Adrenal gland (tissue), 19 donors: Measurements from ENCODE around the gene JAK2. TPM values are rescaled to one million over a fixed set of nuclear protein-coding genes. Genes with fewer than 3 reads are reported as not detected.

Experiments used
- DNase-seq, 7 donors: peaks; one replicate each; pipeline ENCODE4 v3.0.0-alpha.2; 2019 to 2020
- H3K27ac ChIP-seq, 5 donors: fragments of 200-600 bp; sonication (generic) in 4 of 5; 1 replicate in 3 of 5; 2 replicates in 2 of 5; pipeline versions ENCODE4 v1.5.1 to v1.8.0; 2016 to 2020; ENCODE audit warnings: mild to moderate bottlenecking in 1 of 5
- H3K27me3 ChIP-seq: fragments of 200-600 bp; 2 replicates; pipeline ENCODE4 v1.8.0; 2021
- H3K36me3 ChIP-seq, 2 donors: fragments of 200-600 bp; replicated peaks in 1 of 2; 1 replicate in 1 of 2; 2 replicates in 1 of 2; pipeline versions ENCODE4 v1.5.1 to v1.8.0; 2018 to 2022
- H3K4me1 ChIP-seq, 2 donors: fragments of 200-600 bp; replicated peaks in 1 of 2; 1 replicate in 1 of 2; 2 replicates in 1 of 2; pipeline versions ENCODE4 v1.5.1 to v1.8.0; 2018 to 2021
- H3K4me3 ChIP-seq, 4 donors: fragments of 200-600 bp; sonication (generic) in 3 of 4; one replicate each; pipeline ENCODE4 v1.5.1; 2016 to 2018
- H3K9me3 ChIP-seq, 3 donors: fragments of 200-600 bp; sonication (generic) in 1 of 3; replicated peaks in 1 of 3; 1 replicate in 2 of 3; 2 replicates in 1 of 3; pipeline versions ENCODE4 v1.5.1 to v1.8.0; 2016 to 2021
- POLR2A ChIP-seq, 2 donors: fragments of 450-650 bp; IDR thresholded peaks; one replicate each; pipeline ENCODE4 v1.6.1; 2017; ENCODE audit warnings: antibody characterized with exemption in 2 of 2, mild to moderate bottlenecking in 2 of 2, moderate library complexity in 1 of 2
- WGBS, 4 donors: extraction: QIAGEN DNeasy Blood & Tissue Kit in 2 of 4; methylation state at CpG; one replicate each; pipeline versions ENCODE4 v1.1.5 to v1.1.7; 2013 to 2017; 5-methylcytosine and 5-hydroxymethylcytosine counted together
- intact Hi-C, 2 donors: fragments of 100-400 bp; cut with DNase I; formaldehyde crosslinking; loops; one replicate each; pipeline versions ENCODE4 v1.14.1 to v1.15.0; 2022 to 2023
- long read RNA-seq, 10 donors: library from polyadenylated mRNA in 3 of 10; unstranded in 2 of 10; stranded (forward) in 1 of 10; transcript quantifications; one replicate each; pipeline ENCODE4 v2.0.0 and lab custom pipeline, GENCODE V29; 2021 to 2026
- polyA plus RNA-seq, 3 donors: library from polyadenylated mRNA; stranded (reverse); fragments of 200-250 nt in 2 of 3; fragments of 350-450 nt in 1 of 3; fragmentation: Illumina TruSeq in 1 of 3; extraction: RNeasy Lipid Tissue Mini Kit (QIAGEN cat#74804) in 1 of 3; gene quantifications; one replicate each; pipeline ENCODE4 v1.2.3, GENCODE V29; 2013 to 2014
- total RNA-seq, 9 donors: library from RNA; depleted of rRNA in 4 of 9; stranded (reverse); fragments of >200 nt in 4 of 9; fragments of 120-200 nt in 1 of 9; fragmentation: NEBNext Ultra II Directional in 1 of 9; extraction: Animal tissue kit (Norgen Biotek cat#: 25700) in 1 of 9; gene quantifications; one replicate each; pipeline versions ENCODE4 v1.1.0 to v1.2.4, GENCODE V29; 2013 to 2023
- TF ChIP-seq, protein P1 (sequence below), 6 experiments: fragments of 450-650 bp in 4 of 6; fragments of 200-600 bp in 2 of 6; sonication (generic) in 1 of 6; IDR thresholded peaks; 1 replicate in 5 of 6; 2 replicates in 1 of 6; pipeline versions ENCODE4 v1.5.1 to v1.8.0; 2016 to 2021; ENCODE audit warnings: antibody characterized with exemption in 6 of 6, mild to moderate bottlenecking in 2 of 6, moderate library complexity in 1 of 6
- donor health status: healthy with polysubstance abuse.
- donor health status: Bipolar disorder and iron deficiency.
- donor health status: DM: yes; HTN: yes; CAD: no.
- donor health status: DM: no; HTN: no; CAD: no.
- donor health status: DM: no; HTN: no; CAD: no.
- donor health status: DM: yes; HTN: yes; CAD: no.

Gene JAK2
- total RNA-seq (10 to 100 TPM in 7 of 9 donors, 1 to 10 TPM in 2; 6.9 to 21.0 (median 13.5) TPM), polyA plus RNA-seq (10 to 100 TPM in 1 of 3 donors, 1 to 10 TPM in 2; 3.5 to 12.8 (median 5.7) TPM)
- long read RNA-seq, donor 1, result 0 reads
- long read RNA-seq, donor 2, result 0 reads
- long read RNA-seq, donor 3, result 0 reads
- long read RNA-seq, donor 4, partial matches to known transcripts, result 2 of 2 reads
- long read RNA-seq, donor 4, other reads (novel, unspliced or antisense), result 0 of 2 reads
- long read RNA-seq, donor 5, full-length matches to known transcripts, result 4 of 12 reads
- long read RNA-seq, donor 5, partial matches to known transcripts, result 2 of 12 reads
- long read RNA-seq, donor 5, other reads (novel, unspliced or antisense), result 6 of 12 reads
- long read RNA-seq, donor 6, partial matches to known transcripts, result 6 of 10 reads
- long read RNA-seq, donor 6, other reads (novel, unspliced or antisense), result 4 of 10 reads
- long read RNA-seq, donor 7, result 0 reads
- long read RNA-seq, donor 8, full-length matches to known transcripts, result 1 of 1 reads
- long read RNA-seq, donor 8, partial matches to known transcripts, result 0 of 1 reads
- long read RNA-seq, donor 8, other reads (novel, unspliced or antisense), result 0 of 1 reads
- long read RNA-seq, donor 9, result 0 reads
- long read RNA-seq, donor 10, result 0 reads

DNA sequence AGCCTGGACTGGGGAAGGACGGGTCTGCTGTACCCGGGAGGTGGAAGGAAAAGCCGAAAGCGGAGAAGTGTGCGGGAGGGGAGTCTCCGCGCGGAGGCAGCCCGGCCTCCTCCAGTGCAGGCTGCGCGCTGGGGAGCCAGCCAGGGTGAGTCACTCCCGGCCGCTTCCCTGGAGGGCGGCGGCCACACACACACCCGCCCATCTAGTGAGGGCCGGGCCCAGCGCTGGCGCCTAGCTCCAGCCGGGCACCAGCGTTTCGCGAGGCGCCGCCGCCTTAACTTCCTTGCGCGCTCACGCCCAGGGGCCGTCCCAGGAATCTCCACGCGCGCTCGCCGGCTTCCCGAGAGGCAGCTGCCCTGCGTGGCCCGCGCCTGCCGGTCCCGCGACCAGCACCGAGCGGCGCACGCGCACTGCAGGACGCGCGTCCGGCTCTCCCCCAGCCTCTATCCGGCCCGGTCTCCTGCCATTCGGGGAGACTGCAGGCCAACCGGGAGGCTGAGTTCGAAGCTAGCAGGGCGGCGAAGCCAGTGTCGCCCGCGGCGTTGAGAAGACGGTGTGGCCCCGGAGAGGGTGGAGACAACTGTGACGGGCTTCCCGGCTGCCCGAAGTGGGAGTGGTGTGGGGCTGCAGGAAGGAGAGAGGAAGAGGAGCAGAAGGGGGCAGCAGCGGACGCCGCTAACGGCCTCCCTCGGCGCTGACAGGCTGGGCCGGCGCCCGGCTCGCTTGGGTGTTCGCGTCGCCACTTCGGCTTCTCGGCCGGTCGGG is at the start of gene JAK2:
TSS of gene JAK2 (plus strand) at position 652 of the 765 bp plus-strand sequence. CDS start 36,716 bp downstream, outside the sequence.
- H3K36me3 ChIP-seq, result no peaks in the 10 kb centered on the region
- intact Hi-C loops, result loop anchor here (5.0 to 10.0 kb wide), 3 partner anchors 190 to 223 kb away; partner anchors contain the start of gene RCL1 (in 2 of the 2)
- H3K4me3 ChIP-seq, result peak within 1 kb of the TSS in 3 of 4 donors; percentile 43 to 87 (median 74)
- 0 to 1% (median 0%) methylated on average over 1 to 84 of the region's 84 CpGs for WGBS, 4 donors
- peak; percentile 60 to 95 for TF ChIP-seq POLR2A (IDR thresholded peaks at IDR 0.05)
- TF ChIP-seq, protein P1, sequence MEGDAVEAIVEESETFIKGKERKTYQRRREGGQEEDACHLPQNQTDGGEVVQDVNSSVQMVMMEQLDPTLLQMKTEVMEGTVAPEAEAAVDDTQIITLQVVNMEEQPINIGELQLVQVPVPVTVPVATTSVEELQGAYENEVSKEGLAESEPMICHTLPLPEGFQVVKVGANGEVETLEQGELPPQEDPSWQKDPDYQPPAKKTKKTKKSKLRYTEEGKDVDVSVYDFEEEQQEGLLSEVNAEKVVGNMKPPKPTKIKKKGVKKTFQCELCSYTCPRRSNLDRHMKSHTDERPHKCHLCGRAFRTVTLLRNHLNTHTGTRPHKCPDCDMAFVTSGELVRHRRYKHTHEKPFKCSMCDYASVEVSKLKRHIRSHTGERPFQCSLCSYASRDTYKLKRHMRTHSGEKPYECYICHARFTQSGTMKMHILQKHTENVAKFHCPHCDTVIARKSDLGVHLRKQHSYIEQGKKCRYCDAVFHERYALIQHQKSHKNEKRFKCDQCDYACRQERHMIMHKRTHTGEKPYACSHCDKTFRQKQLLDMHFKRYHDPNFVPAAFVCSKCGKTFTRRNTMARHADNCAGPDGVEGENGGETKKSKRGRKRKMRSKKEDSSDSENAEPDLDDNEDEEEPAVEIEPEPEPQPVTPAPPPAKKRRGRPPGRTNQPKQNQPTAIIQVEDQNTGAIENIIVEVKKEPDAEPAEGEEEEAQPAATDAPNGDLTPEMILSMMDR (IDR thresholded peaks at IDR 0.05), result peak in 4 of 6 experiments; percentile 20 to 37 (median 28)
- H3K9me3 ChIP-seq, result no peaks in the 10 kb centered on the region
- peak within 1 kb of the TSS; percentile 88 to 98 (median 97) for H3K27ac ChIP-seq
- peaks cover 21 to 43% of the 10 kb centered on the region in 2 donors for H3K4me1 ChIP-seq
- peak; percentile 88 to 96 (median 92) for DNase-seq
- H3K27me3 ChIP-seq, result no peaks in the 10 kb centered on the region

DNA sequence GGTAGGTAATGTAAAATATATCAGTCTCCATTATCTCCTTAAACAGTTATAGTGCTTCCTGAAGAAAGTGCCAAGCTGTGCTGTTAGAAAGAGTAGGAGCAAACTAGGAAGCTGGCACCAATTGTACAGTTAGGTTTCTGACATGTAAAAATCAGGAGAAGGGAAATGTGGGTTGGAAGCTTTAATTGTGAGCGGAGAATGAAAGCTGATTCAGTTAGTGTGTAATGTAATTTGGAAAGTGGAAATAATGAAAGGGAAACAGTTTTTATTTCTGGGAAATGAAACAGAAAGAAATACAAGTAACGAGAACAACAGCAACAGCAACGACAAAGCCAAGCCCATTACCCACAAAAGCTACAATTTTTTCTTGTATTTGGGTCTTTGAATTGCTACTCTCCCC is 48.8 kb upstream of the JAK2 start:
- no peak for DNase-seq
- H3K4me1 ChIP-seq, result peaks cover 0 to 38% of the 10 kb centered on the region in 2 donors
- H3K27ac ChIP-seq, result peak overlapping the region in 2 of 5 donors; percentile 37 to 45
- no peaks in the 10 kb centered on the region for H3K9me3 ChIP-seq
- TF ChIP-seq, protein P1 (IDR thresholded peaks at IDR 0.05), result no peak
- no peak for TF ChIP-seq POLR2A (IDR thresholded peaks at IDR 0.05)
- H3K27me3 ChIP-seq, result no peaks in the 10 kb centered on the region
- no peak overlapping the region for H3K4me3 ChIP-seq
- intact Hi-C loops, result no loop called here
- 54 to 68% (median 63%) methylated on average over 3 of the region's 3 CpGs for WGBS, 4 donors
- no peaks in the 10 kb centered on the region for H3K36me3 ChIP-seq

DNA sequence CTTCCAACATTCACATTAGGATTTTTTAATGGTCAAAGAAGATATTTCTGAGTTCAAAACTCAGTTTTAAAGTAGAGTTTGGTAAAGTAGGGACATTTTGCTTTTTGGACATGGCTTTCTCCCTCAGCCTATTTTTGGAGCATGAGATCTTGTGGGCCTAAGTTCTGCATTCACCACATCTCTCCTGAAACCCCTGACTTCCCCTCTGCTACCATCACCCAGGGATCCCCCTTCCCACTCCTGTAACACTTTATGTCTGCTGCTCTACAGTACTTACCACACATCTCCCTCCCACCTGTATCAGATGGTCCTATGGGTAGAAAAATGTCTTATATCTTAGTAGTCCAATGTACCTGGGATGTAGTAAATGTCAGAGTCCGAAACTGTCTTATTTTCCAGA is 48.2 kb upstream of the JAK2 start:
- no peaks in the 10 kb centered on the region for H3K27me3 ChIP-seq
- DNase-seq, result no peak
- intact Hi-C loops, result no loop called here
- 93 to 100% (median 97%) methylated on average over 1 of the region's 1 CpG for WGBS, 4 donors
- H3K36me3 ChIP-seq, result no peaks in the 10 kb centered on the region
- TF ChIP-seq POLR2A (IDR thresholded peaks at IDR 0.05), result no peak
- TF ChIP-seq, protein P1 (IDR thresholded peaks at IDR 0.05), result no peak
- H3K4me1 ChIP-seq, result peaks cover 0 to 38% of the 10 kb centered on the region in 2 donors
- H3K27ac ChIP-seq, result peak overlapping the region in 1 of 5 donors; percentile 15
- no peaks in the 10 kb centered on the region for H3K9me3 ChIP-seq
- H3K4me3 ChIP-seq, result no peak overlapping the region

DNA sequence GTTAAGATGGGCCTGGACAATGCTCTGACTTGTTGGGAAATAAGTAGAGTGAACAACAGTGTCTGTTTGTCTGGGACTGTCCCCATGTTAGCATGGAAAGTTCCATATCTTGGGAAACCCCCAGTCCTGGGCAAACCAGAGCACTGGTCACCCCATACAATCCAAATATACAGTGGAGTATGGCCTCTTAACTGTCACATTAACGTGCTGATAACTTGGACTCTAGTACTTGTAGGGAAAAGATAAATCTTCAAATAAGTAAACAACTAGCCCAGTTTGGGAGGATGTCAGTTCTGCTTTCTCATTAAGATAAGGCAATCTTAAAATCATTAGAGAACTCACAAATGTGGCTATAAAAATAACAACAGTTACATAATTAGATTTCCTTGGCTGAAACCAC is 47.6 kb upstream of the JAK2 start:
- no peak for DNase-seq
- H3K4me3 ChIP-seq, result no peak overlapping the region
- H3K27ac ChIP-seq, result no peak overlapping the region
- WGBS, 4 donors, result 51 to 64% (median 60%) methylated on average over 1 of the region's 1 CpG
- intact Hi-C loops, result no loop called here
- TF ChIP-seq, protein P1 (IDR thresholded peaks at IDR 0.05), result no peak
- TF ChIP-seq POLR2A (IDR thresholded peaks at IDR 0.05), result no peak
- peaks cover 0 to 38% of the 10 kb centered on the region in 2 donors for H3K4me1 ChIP-seq
- H3K9me3 ChIP-seq, result no peaks in the 10 kb centered on the region
- H3K27me3 ChIP-seq, result no peaks in the 10 kb centered on the region
- H3K36me3 ChIP-seq, result no peaks in the 10 kb centered on the region
